Muscle of leg (tissue), 11 donors: ENCODE results near the gene PAQR3. TPM values are rescaled to one million over a fixed set of nuclear protein-coding genes. Genes with fewer than 3 reads are reported as not detected.
"Not testable (repeated sequence)": the region's sequence is repeated elsewhere in the genome, so short reads cannot be mapped to it uniquely, and the experiment has no call there.

Experiments used
- DNase-seq: peaks from one replicate; pipeline ENCODE4 v3.0.0; 2013
- H3K27ac ChIP-seq: one replicate; pipeline ENCODE4 v1.5.1; 2013; ENCODE audit warnings: mild to moderate bottlenecking, low read length, control low read depth
- H3K27me3 ChIP-seq: one replicate; pipeline ENCODE4 v1.6.1; 2013; ENCODE audit warnings: low read length; ENCODE audit not compliant: control insufficient read depth, insufficient read depth
- H3K36me3 ChIP-seq: one replicate; pipeline ENCODE4 v1.6.1; 2013; ENCODE audit warnings: low read length; ENCODE audit not compliant: control insufficient read depth, insufficient read depth
- H3K4me1 ChIP-seq: one replicate; pipeline ENCODE4 v1.6.1; 2013; ENCODE audit warnings: low read length; ENCODE audit not compliant: control insufficient read depth, insufficient read depth
- H3K4me3 ChIP-seq: one replicate; pipeline ENCODE4 v1.5.1; 2013; ENCODE audit warnings: low read length, control low read depth
- H3K9me3 ChIP-seq: replicated peaks from 2 replicates; pipeline ENCODE4 v1.6.1; 2013; ENCODE audit warnings: low read depth, low read length; ENCODE audit not compliant: control insufficient read depth
- WGBS: methylation state at CpG from one replicate; pipeline ENCODE4 v1.1.5; 2013; ENCODE audit warnings: missing lambda C conversion rate; ENCODE audit not compliant: insufficient coverage; 5-methylcytosine and 5-hydroxymethylcytosine counted together
- polyA plus RNA-seq, 8 donors: library from polyadenylated mRNA; unstranded; fragments of 120-200 nt; gene quantifications; one replicate each; pipeline versions ENCODE4 v1.2.1 to v1.2.3, GENCODE V29; 2013; ENCODE audit warnings: inconsistent platforms in 1 of 8, low replicate concordance in 1 of 8; ENCODE audit not compliant: insufficient read length in 8 of 8, insufficient read depth in 1 of 8
- total RNA-seq: library from RNA; stranded (reverse); fragments of 120-200 nt; gene quantifications from one replicate; pipeline ENCODE4 v1.2.4, GENCODE V29; 2013

PAQR3 gene
- total and polyA plus RNA-seq, 9 donors, result 5.5 to 13.3 (median 8.8) TPM

DNA sequence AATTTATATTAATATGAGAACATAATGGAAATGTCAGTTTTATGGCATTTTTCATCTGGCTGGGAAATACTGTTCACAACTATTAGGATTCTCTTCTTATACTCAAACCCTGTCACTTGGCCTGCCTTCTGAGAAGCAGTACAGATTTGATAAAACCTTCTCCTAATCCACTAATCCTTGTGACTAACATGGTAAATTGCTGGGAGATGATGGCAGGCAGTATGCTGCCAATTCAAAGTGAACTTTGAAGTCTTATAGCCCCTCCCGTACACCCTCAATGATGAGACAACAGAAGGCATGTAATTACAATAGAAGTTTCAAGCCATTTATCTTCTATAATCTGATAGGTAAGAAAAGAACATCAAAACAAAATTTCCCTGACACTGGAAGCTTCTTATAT lies 36.9 kb downstream of the PAQR3 start:
- Histone ChIP-seq H3K4me3 (no peak overlapping the region), H3K27ac (no peak overlapping the region), H3K9me3 (no peaks in the 10 kb centered on the region), H3K27me3 (no peaks in the 10 kb centered on the region), H3K36me3 (no peaks in the 10 kb centered on the region), H3K4me1 (no peaks in the 10 kb centered on the region)
- no peak for DNase-seq
- no CpG with 5 or more reads among the region's 1 CpG for WGBS

GRCh38 chr4:78901882-78902281 lies 37.4 kb downstream of the PAQR3 start:
- no peaks in the 10 kb centered on the region for H3K4me1 ChIP-seq
- H3K36me3 ChIP-seq, result no peaks in the 10 kb centered on the region
- no peak for DNase-seq
- no CpG with 5 or more reads among the region's 2 CpGs for WGBS
- H3K9me3 ChIP-seq, result no peaks in the 10 kb centered on the region
- no peak overlapping the region for H3K4me3 ChIP-seq
- H3K27me3 ChIP-seq, result no peaks in the 10 kb centered on the region
- H3K27ac ChIP-seq, result no peak overlapping the region

DNA sequence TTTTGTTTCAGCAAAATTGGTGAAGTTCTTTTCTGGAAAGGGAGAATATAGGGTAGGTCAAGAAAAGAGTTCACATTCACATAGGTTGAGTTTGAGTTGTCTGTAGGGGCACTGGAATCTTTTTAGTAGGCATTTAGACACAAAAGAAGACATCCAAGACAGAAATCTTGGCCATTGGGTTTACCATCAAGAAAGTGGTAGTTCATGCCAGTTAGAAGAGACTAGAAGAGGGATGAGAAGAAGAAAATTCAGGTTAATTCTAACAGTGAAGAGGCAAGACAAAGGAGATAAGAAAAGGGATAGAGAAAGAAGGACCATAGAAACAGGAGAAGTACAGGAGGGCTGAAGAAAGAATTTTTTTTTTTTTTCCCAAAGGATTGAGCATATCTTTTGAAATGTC lies 39.9 kb downstream of the PAQR3 start:
- DNase-seq, result no peak
- no peaks in the 10 kb centered on the region for H3K9me3 ChIP-seq
- no peaks in the 10 kb centered on the region for H3K27me3 ChIP-seq
- H3K4me1 ChIP-seq, result no peaks in the 10 kb centered on the region
- H3K27ac ChIP-seq, result no peak overlapping the region
- no peak overlapping the region for H3K4me3 ChIP-seq
- peaks cover 5% of the 10 kb centered on the region for H3K36me3 ChIP-seq

DNA sequence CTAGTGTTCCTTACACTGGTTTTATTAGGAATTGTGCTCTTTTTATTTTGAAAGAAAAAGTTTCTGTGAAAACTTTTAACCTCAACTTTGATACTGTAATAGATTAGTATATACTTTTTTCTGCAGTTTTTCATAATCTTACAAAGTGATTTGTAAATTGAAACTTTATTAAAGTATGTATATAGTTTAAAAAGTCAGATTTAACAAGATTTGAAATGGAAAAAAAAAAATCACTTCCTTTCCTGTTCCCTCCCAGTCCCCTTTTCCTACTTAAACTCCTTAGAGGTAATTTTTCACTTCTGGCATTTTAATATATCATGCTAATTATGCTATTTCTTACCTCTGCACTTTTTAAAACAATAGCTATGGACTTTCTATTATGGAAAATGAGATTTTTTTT lies 49.3 kb downstream of the PAQR3 start:
- Histone ChIP-seq H3K36me3 (peaks cover 10% of the 10 kb centered on the region), H3K27me3 (no peaks in the 10 kb centered on the region), H3K9me3 (no peaks in the 10 kb centered on the region), H3K27ac (no peak overlapping the region), H3K4me3 (no peak overlapping the region), H3K4me1 (no peaks in the 10 kb centered on the region)
- no peak for DNase-seq

DNA sequence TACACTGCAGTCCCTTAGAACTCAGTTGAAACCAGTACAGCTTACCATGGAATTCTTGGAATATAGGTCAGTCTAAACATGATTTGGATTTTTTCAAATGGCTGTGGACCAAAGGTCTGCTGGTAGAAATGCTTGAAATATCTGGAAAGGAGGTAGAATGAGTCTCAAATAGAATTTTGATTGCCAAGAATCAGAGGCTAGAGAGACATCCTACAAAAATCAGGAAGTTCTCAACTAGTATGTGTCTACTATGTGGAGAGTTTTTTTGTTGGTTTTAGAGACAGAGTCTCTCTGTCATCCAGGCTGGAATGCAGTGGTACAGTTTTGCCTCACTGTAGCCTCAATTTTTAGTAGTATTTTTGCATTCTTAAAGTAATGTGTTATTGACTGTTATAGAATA lies 53.6 kb downstream of the PAQR3 start:
- Histone ChIP-seq H3K27ac (no peak overlapping the region), H3K4me3 (no peak overlapping the region), H3K4me1 (no peaks in the 10 kb centered on the region), H3K27me3 (no peaks in the 10 kb centered on the region), H3K36me3 (peaks cover 3% of the 10 kb centered on the region), H3K9me3 (no peaks in the 10 kb centered on the region)
- no peak for DNase-seq

DNA sequence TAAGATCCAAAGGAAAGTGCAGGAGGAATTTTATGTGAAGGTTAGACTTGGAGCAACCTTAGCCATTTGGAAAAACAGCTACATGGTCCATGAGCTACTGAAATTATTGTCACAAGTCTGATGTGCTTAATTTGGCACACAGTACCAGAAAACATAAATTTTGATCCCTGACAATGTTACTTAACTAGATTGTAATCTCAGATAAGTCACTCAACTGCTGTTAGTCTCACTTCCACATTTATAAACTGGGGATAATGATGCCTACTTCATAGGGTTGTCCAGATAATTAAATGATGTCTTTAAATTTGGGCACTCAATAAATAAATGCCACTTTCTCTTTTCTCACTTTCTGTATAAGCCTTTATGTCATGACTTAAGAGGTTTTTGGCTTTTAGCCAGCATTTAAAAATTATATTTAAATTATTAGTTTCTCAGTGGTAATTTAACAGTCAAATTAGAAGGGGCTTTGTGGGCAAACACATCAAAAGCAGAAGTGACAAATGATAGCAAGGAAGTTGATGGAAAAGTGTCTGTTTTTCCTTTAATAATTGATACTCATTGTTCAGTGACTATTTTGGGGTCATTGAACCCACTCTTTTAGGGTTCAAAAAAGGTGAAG lies 58.3 kb downstream of the PAQR3 start:
- DNase-seq, result no peak
- no peaks in the 10 kb centered on the region for H3K9me3 ChIP-seq
- peaks cover 9% of the 10 kb centered on the region for H3K36me3 ChIP-seq
- no peak overlapping the region for H3K4me3 ChIP-seq
- H3K4me1 ChIP-seq, result no peaks in the 10 kb centered on the region
- no peak overlapping the region for H3K27ac ChIP-seq
- no peaks in the 10 kb centered on the region for H3K27me3 ChIP-seq

DNA sequence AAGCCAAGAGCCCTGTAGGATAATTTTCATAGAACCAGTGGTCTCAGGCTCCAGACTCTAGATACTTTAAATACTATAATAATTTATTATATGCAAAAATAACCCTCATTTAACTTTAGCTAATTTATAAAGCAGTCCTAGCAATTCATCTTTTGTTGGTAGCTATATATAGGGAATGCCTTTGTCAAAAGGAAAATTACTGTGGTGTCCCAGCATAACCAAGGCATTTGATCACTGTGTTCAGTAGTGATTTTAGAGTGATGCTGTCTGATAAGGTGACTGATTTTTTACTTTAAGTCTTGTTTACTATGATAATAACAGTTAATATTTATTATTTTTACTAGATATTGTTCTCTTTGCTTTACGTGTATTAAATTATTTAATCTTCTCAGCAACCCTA lies 61.2 kb downstream of the PAQR3 start:
- H3K27me3 ChIP-seq, result no peaks in the 10 kb centered on the region
- DNase-seq, result no peak
- no CpG with 5 or more reads among the region's 1 CpG for whole genome bisulfite sequencing
- no peak overlapping the region for H3K4me3 ChIP-seq
- H3K4me1 ChIP-seq, result no peaks in the 10 kb centered on the region
- peaks cover 14% of the 10 kb centered on the region for H3K36me3 ChIP-seq
- no peaks in the 10 kb centered on the region for H3K9me3 ChIP-seq
- no peak overlapping the region for H3K27ac ChIP-seq

DNA sequence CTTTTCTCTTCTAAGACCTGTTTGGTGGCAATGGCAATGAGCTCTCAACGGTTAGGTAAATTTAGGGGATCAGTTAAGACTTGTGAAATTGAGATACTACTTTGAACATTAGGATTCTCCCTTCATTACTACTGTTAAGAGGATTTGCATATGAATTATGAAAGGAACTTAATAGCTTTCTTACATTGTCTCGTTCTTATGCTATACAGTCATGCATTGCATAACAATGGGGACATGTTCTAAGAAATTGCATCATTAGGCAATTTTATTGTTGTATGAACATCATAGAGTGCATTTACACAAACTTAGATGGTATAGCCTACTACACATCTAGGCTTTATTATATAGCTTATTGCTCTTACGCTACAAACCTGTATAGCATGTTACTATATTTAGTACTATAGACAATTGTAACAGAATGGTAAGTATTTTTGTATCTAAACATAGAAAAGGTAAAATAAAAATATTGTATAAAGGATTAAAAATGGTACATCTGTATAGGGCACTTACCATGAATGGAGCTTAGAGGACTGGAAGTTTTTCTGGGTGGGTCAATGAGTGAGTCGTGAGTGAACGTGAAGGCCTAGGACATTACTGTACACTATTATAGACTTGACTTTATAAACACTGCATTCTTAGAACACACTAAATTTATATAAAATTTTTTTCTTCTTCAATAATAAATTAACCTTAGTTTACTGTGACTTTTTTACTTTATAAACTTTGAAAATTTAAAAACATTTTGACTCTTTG lies 62.5 kb downstream of the PAQR3 start:
- H3K36me3 ChIP-seq, result peaks cover 19% of the 10 kb centered on the region
- H3K27me3 ChIP-seq, result no peaks in the 10 kb centered on the region
- WGBS, result no CpG with 5 or more reads among the region's 5 CpGs
- no peaks in the 10 kb centered on the region for H3K4me1 ChIP-seq
- no peaks in the 10 kb centered on the region for H3K9me3 ChIP-seq
- DNase-seq, result no peak
- H3K27ac ChIP-seq, result no peak overlapping the region
- H3K4me3 ChIP-seq, result no peak overlapping the region

DNA sequence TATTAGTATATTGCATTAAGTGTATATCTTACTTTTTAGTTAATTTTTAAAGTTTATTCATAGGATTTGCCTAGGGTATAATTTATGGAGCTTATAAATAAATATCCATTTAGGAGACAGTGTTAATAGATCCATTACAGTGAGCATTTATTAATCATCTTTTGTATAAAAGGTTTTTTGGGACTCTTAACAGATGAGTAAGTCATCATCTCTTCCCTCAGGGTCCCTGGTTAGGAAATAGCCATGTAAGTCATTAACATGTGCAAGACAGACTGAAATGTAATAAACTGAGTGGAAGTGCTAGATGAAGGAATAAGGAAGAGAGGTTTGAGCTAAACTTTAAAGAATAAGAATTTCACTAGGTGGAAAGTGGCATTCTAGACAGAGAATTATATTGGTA lies 69.2 kb downstream of the PAQR3 start:
- H3K4me1 ChIP-seq, result no peaks in the 10 kb centered on the region
- H3K27me3 ChIP-seq, result no peaks in the 10 kb centered on the region
- DNase-seq, result no peak
- no peak overlapping the region for H3K27ac ChIP-seq
- peaks cover 15% of the 10 kb centered on the region for H3K36me3 ChIP-seq
- no peak overlapping the region for H3K4me3 ChIP-seq
- no peaks in the 10 kb centered on the region for H3K9me3 ChIP-seq

- DNase-seq, H3K4me3 ChIP-seq, H3K4me1 ChIP-seq, H3K27ac ChIP-seq, H3K27me3 ChIP-seq, H3K9me3 ChIP-seq: not testable (repeated sequence)
- peaks cover 14% of the 10 kb centered on the region for H3K36me3 ChIP-seq
- WGBS, result 93% methylated on average over 5 of the region's 5 CpGs
Measured at GRCh38 chr4:78868712-78869111, 70.5 kb downstream of the PAQR3 start.

DNA sequence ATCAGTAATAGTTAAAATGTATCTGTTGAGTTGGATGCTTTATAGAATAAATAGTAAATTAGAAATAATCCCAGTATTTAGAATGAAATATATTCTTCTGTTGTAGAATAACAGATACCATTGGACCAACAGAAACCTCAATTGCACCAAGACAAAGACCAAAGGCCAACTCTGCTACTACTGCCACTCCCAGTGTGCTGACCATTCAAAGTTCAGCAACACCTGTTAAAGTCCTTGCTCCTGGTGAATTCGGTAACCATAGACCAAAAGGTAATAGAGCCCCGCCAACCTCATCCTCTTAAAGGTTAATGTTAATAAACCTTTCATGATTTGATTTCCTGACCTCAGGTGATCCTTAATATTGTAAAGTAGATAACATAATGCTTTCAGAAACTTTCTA lies 73.8 kb downstream of the PAQR3 start:
- WGBS, result no CpG with 5 or more reads among the region's 2 CpGs
- peaks cover 4% of the 10 kb centered on the region for H3K36me3 ChIP-seq
- DNase-seq, result no peak
- no peak overlapping the region for H3K4me3 ChIP-seq
- no peaks in the 10 kb centered on the region for H3K4me1 ChIP-seq
- no peaks in the 10 kb centered on the region for H3K27me3 ChIP-seq
- no peaks in the 10 kb centered on the region for H3K9me3 ChIP-seq
- H3K27ac ChIP-seq, result no peak overlapping the region
